Suprapubic skin (tissue), 4 donors: Measurements from ENCODE around the gene PYGL. TPM values are rescaled to one million over a fixed set of nuclear protein-coding genes. Genes with fewer than 3 reads are reported as not detected.

Experiments
- DNase-seq, 2 donors: peaks; one replicate each; pipeline ENCODE4 v3.0.0-alpha.2; 2019; ENCODE audit warnings: low spot score in 2 of 2
- H3K27ac ChIP-seq: fragments of 200-600 bp; sonication (generic); one replicate; pipeline ENCODE4 v1.5.1; 2019
- H3K27me3 ChIP-seq: fragments of 200-600 bp; sonication (generic); one replicate; pipeline ENCODE4 v1.5.1; 2019
- H3K36me3 ChIP-seq: fragments of 200-600 bp; sonication (generic); one replicate; pipeline ENCODE4 v1.5.1; 2019
- H3K4me1 ChIP-seq: fragments of 200-600 bp; sonication (generic); one replicate; pipeline ENCODE4 v1.5.1; 2019
- H3K4me3 ChIP-seq: fragments of 200-600 bp; sonication (generic); one replicate; pipeline ENCODE4 v1.5.1; 2019; ENCODE audit warnings: mild to moderate bottlenecking
- H3K9me3 ChIP-seq: fragments of 200-600 bp; sonication (generic); one replicate; pipeline ENCODE4 v1.5.1; 2019
- CTCF ChIP-seq, 2 donors: fragments of 200-600 bp in 1 of 2; fragments of 450-650 bp in 1 of 2; sonication (generic) in 1 of 2; IDR thresholded peaks; one replicate each; pipeline ENCODE4 v1.5.1; 2016 to 2019; ENCODE audit warnings: antibody characterized with exemption in 2 of 2, mild to moderate bottlenecking in 1 of 2, moderate library complexity in 1 of 2
- EP300 ChIP-seq: sonication (generic); formaldehyde crosslinking; IDR thresholded peaks from one replicate; pipeline ENCODE4 v1.6.1; 2017; ENCODE audit warnings: antibody characterized with exemption
- POLR2A ChIP-seq, 2 donors: fragments of 450-650 bp; IDR thresholded peaks; one replicate each; pipeline ENCODE4 v1.6.1; 2017; ENCODE audit warnings: antibody characterized with exemption in 2 of 2, mild to moderate bottlenecking in 2 of 2, moderate library complexity in 2 of 2
- POLR2AphosphoS5 ChIP-seq, 3 donors: sonication (generic); formaldehyde crosslinking; IDR thresholded peaks; one replicate each; pipeline ENCODE4 v1.6.1; 2017; ENCODE audit warnings: antibody characterized with exemption in 3 of 3
- WGBS: methylation state at CpG from one replicate; pipeline ENCODE4 v1.1.5; 2018; 5-methylcytosine and 5-hydroxymethylcytosine counted together
- total RNA-seq, 4 donors: library from RNA; depleted of rRNA; stranded (reverse); fragments of >200 nt; gene quantifications; one replicate each; pipeline ENCODE4 v1.1.0, GENCODE V29; 2016

The PYGL gene
- total RNA-seq, 4 donors from 2014 or later = 43.3 to 73.4 (median 48.4) TPM

DNA sequence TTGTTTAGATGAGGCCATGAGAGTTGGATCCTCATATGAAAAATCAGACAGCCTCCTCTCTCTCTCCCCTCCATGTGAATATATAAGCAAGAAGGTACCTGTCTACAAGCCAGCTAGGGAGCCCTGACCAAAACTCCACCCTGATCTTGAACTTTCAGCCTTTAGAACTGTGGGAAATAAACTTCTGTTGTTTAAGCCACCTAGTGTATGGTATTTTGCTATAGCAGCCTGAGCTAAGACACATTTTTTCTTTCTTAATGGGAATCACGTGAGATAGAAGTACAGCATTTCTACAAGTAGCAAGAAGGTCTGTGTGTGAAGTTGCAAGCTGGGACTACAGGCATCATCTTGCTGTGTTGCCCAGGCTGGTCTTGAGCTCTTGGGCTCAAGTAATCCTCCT is 88.7 kb downstream of the PYGL start:
- H3K27me3 ChIP-seq = no peaks in the 10 kb centered on the region
- no peak for DNase-seq
- H3K27ac ChIP-seq = no peak overlapping the region
- H3K36me3 ChIP-seq = no peaks in the 10 kb centered on the region
- peaks cover 6% of the 10 kb centered on the region for H3K4me1 ChIP-seq
- H3K4me3 ChIP-seq = no peak overlapping the region
- no peaks in the 10 kb centered on the region for H3K9me3 ChIP-seq
- TF ChIP-seq POLR2A (IDR thresholded peaks at IDR 0.05) (no peak), EP300 (no peak), CTCF (IDR thresholded peaks at IDR 0.05) (no peak), POLR2AphosphoS5 (IDR thresholded peaks at IDR 0.05) (no peak)
- 81% methylated on average over 1 of the region's 1 CpG for WGBS

Other genes starting within 250 kb of the PYGL start
- 10 to 100 TPM; 22.7 to 48.2 (median 36.8) TPM for gene NIN, start 113.3 kb downstream of the PYGL start, total RNA-seq
- 10 to 100 TPM in 3 of 4 donors, 1 to 10 TPM in 1; 9.1 to 32.0 (median 25.2) TPM for gene ABHD12B, start 72.4 kb downstream of the PYGL start, total RNA-seq
- gene TRIM9, start 150.6 kb upstream of the PYGL start, total RNA-seq = 1 to 10 TPM in 3 of 4 donors, under 1 TPM in 1; 0.45 to 5.0 (median 1.8) TPM